Measurements from ENCODE around the gene CASTOR1.

CASTOR1 gene

GRCh38 chr22:30240541-30241417 is 48.5 kb downstream of the CASTOR1 start:
- DNase-seq: no peak

GRCh38 chr22:30239488-30240405 is 49.6 kb downstream of the CASTOR1 start:
- DNase-seq: no peak

GRCh38 chr22:30238661-30239487 is 50.4 kb downstream of the CASTOR1 start:
- no peak for DNase-seq

- DNase-seq: no peak
Observed at GRCh38 chr22:30238136-30238535, 51.2 kb downstream of the CASTOR1 start.

GRCh38 chr22:30236875-30237274 is 52.4 kb downstream of the CASTOR1 start:
- no peak for DNase-seq

- no peak for DNase-seq
Observed at GRCh38 chr22:30235687-30236170, 53.6 kb downstream of the CASTOR1 start.
